ENCODE data around the gene KDSR. TPM values are rescaled to one million over a fixed set of nuclear protein-coding genes. Genes with fewer than 3 reads are reported as not detected.

KDSR gene
- total and polyA plus RNA-seq, 7 donors, result 7.6 to 50.5 (median 33.2) TPM

- TF ChIP-seq POLR2A (IDR thresholded peaks at IDR 0.05), result no peak
- TF ChIP-seq POLR2AphosphoS5 (IDR thresholded peaks at IDR 0.05), result no peak
- TF ChIP-seq CTCF (IDR thresholded peaks at IDR 0.05), result no peak
- no peak for TF ChIP-seq EP300 (IDR thresholded peaks at IDR 0.05)
- DNase-seq, result no peak
- no peak overlapping the region for H3K27ac ChIP-seq
- no peak overlapping the region for H3K4me3 ChIP-seq
- H3K4me1 ChIP-seq, result no peaks in the 10 kb centered on the region
- intact Hi-C loops (cut with DNase I), result no loop called here
- 94 to 97% methylated on average over 1 of the region's 1 CpG for WGBS, 2 donors
- H3K9me3 ChIP-seq, result no peaks in the 10 kb centered on the region
- H3K36me3 ChIP-seq, result peaks cover 28 to 100% (median 63%) of the 10 kb centered on the region in 4 donors
- no peaks in the 10 kb centered on the region for H3K27me3 ChIP-seq
Observed at GRCh38 chr18:63397349-63397748, 30.3 kb upstream of the KDSR start.

GRCh38 chr18:63395503-63395902, 28.5 kb upstream of the KDSR start:
- WGBS, 2 donors, result 99% methylated on average over 1 of the region's 1 CpG
- H3K4me3 ChIP-seq, result no peak overlapping the region
- no peaks in the 10 kb centered on the region for H3K9me3 ChIP-seq
- peaks cover 19 to 100% (median 53%) of the 10 kb centered on the region in 4 donors for H3K36me3 ChIP-seq
- intact Hi-C loops (cut with DNase I), result no loop called here
- TF ChIP-seq POLR2AphosphoS5 (IDR thresholded peaks at IDR 0.05) (no peak), CTCF (IDR thresholded peaks at IDR 0.05) (no peak), EP300 (IDR thresholded peaks at IDR 0.05) (no peak), POLR2A (IDR thresholded peaks at IDR 0.05) (no peak)
- DNase-seq, result no peak
- no peaks in the 10 kb centered on the region for H3K27me3 ChIP-seq
- no peaks in the 10 kb centered on the region for H3K4me1 ChIP-seq
- no peak overlapping the region for H3K27ac ChIP-seq

- no peaks in the 10 kb centered on the region for H3K4me1 ChIP-seq
- no peaks in the 10 kb centered on the region for H3K9me3 ChIP-seq
- H3K36me3 ChIP-seq, result peaks cover 19 to 100% (median 51%) of the 10 kb centered on the region in 4 donors
- no peak for DNase-seq
- H3K4me3 ChIP-seq, result no peak overlapping the region
- intact Hi-C loops (cut with DNase I), result no loop called here
- TF ChIP-seq POLR2A (IDR thresholded peaks at IDR 0.05) (no peak), POLR2AphosphoS5 (IDR thresholded peaks at IDR 0.05) (no peak), CTCF (IDR thresholded peaks at IDR 0.05) (no peak), EP300 (IDR thresholded peaks at IDR 0.05) (no peak)
- no peaks in the 10 kb centered on the region for H3K27me3 ChIP-seq
- 91 to 96% methylated on average over 3 of the region's 3 CpGs for WGBS, 2 donors
- H3K27ac ChIP-seq, result no peak overlapping the region
Observed at GRCh38 chr18:63394954-63395353, 27.9 kb upstream of the KDSR start.

GRCh38 chr18:63387861-63388260, 20.9 kb upstream of the KDSR start:
- Histone ChIP-seq H3K27ac (no peak overlapping the region), H3K36me3 (peaks cover 0 to 43% (median 17%) of the 10 kb centered on the region in 4 donors), H3K9me3 (no peaks in the 10 kb centered on the region), H3K4me3 (no peak overlapping the region), H3K4me1 (no peaks in the 10 kb centered on the region), H3K27me3 (no peaks in the 10 kb centered on the region)
- WGBS, 2 donors, result 86 to 88% methylated on average over 4 of the region's 4 CpGs
- DNase-seq, result no peak
- intact Hi-C loops (cut with DNase I), result no loop called here
- no peak for TF ChIP-seq EP300 (IDR thresholded peaks at IDR 0.05)
- TF ChIP-seq POLR2A (IDR thresholded peaks at IDR 0.05), result no peak
- no peak for TF ChIP-seq CTCF (IDR thresholded peaks at IDR 0.05)
- no peak for TF ChIP-seq POLR2AphosphoS5 (IDR thresholded peaks at IDR 0.05)

- Histone ChIP-seq H3K9me3 (no peaks in the 10 kb centered on the region), H3K27ac (no peak overlapping the region), H3K4me3 (no peak overlapping the region), H3K36me3 (no peaks in the 10 kb centered on the region), H3K4me1 (no peaks in the 10 kb centered on the region), H3K27me3 (no peaks in the 10 kb centered on the region)
- intact Hi-C loops (cut with DNase I), result no loop called here
- WGBS, 2 donors, result 64 to 82% methylated on average over 3 of the region's 3 CpGs
- TF ChIP-seq CTCF (IDR thresholded peaks at IDR 0.05) (no peak), POLR2A (IDR thresholded peaks at IDR 0.05) (no peak), POLR2AphosphoS5 (IDR thresholded peaks at IDR 0.05) (no peak), EP300 (IDR thresholded peaks at IDR 0.05) (no peak)
- DNase-seq, result no peak
Observed at GRCh38 chr18:63382843-63383242, 15.8 kb upstream of the KDSR start.

All from sigmoid colon (tissue), 7 donors.